DMS53 treated with DMSO at 0.1 percent for 48 hours (cell line): ENCODE measurements around the gene MSI2.

Experiments used
- DNase-seq: peaks from one replicate; lab custom pipeline; 2025; ENCODE audit not compliant: unreplicated experiment; lab: John Stamatoyannopoulos, UW

MSI2 gene

GRCh38 chr17:57388131-57388725 is 131.9 kb downstream of the MSI2 start:
- no peak for DNase-seq

GRCh38 chr17:57389473-57389872 is 133.2 kb downstream of the MSI2 start:
- no peak for DNase-seq

- peak; percentile 86 for DNase-seq
Measured at GRCh38 chr17:57391076-57391825, 134.9 kb downstream of the MSI2 start.

- DNase-seq, result no peak
Measured at GRCh38 chr17:57391857-57392471, 135.6 kb downstream of the MSI2 start.

- no peak for DNase-seq
Measured at GRCh38 chr17:57393368-57393767, 137.0 kb downstream of the MSI2 start.

GRCh38 chr17:57394375-57394774 is 138.1 kb downstream of the MSI2 start:
- no peak for DNase-seq

- no peak for DNase-seq
Measured at GRCh38 chr17:57395721-57396321, 139.5 kb downstream of the MSI2 start.

GRCh38 chr17:57396511-57396921 is 140.2 kb downstream of the MSI2 start:
- DNase-seq, result no peak

- no peak for DNase-seq
Measured at GRCh38 chr17:57397402-57397801, 141.1 kb downstream of the MSI2 start.

- DNase-seq, result no peak
Measured at GRCh38 chr17:57399690-57400089, 143.4 kb downstream of the MSI2 start.

- DNase-seq, result no peak
Measured at GRCh38 chr17:57400648-57401047, 144.3 kb downstream of the MSI2 start.

GRCh38 chr17:57401556-57402488 is 145.5 kb downstream of the MSI2 start:
- no peak for DNase-seq

- DNase-seq, result no peak
Measured at GRCh38 chr17:57402681-57403180, 146.4 kb downstream of the MSI2 start.

GRCh38 chr17:57403236-57403635 is 146.9 kb downstream of the MSI2 start:
- no peak for DNase-seq

GRCh38 chr17:57404073-57404472 is 147.8 kb downstream of the MSI2 start:
- no peak for DNase-seq

- DNase-seq, result no peak
Measured at GRCh38 chr17:57404795-57405490, 148.6 kb downstream of the MSI2 start.

GRCh38 chr17:57405491-57406072 is 149.3 kb downstream of the MSI2 start:
- no peak for DNase-seq

GRCh38 chr17:57406131-57406980 is 150.0 kb downstream of the MSI2 start:
- DNase-seq, result no peak

- DNase-seq, result no peak
Measured at GRCh38 chr17:57406981-57407286, 150.6 kb downstream of the MSI2 start.
